HEK293 (cell line): ENCODE measurements around the gene QSER1.

Source experiments
- GLI4 ChIP-seq: fragments of 450-650 bp; formaldehyde crosslinking; IDR thresholded peaks from 2 replicates; pipeline ENCODE4 v1.5.1; 2016; ENCODE audit warnings: missing biosample characterization, missing genetic modification characterization
- KLF16 ChIP-seq: fragments of 450-650 bp; formaldehyde crosslinking; IDR thresholded peaks from 2 replicates; pipeline ENCODE4 v1.5.1; 2017; ENCODE audit warnings: missing biosample characterization, missing genetic modification characterization
- KLF7 ChIP-seq: fragments of 450-650 bp; formaldehyde crosslinking; IDR thresholded peaks from 2 replicates; pipeline ENCODE4 v1.5.1; 2016; ENCODE audit warnings: missing biosample characterization, missing genetic modification characterization, borderline replicate concordance
- KLF8 ChIP-seq: fragments of 450-650 bp; formaldehyde crosslinking; IDR thresholded peaks from 2 replicates; pipeline ENCODE4 v1.5.1; 2016; ENCODE audit warnings: missing biosample characterization, missing genetic modification characterization
- KLF9 ChIP-seq: fragments of 450-650 bp; formaldehyde crosslinking; IDR thresholded peaks from 2 replicates; pipeline ENCODE4 v1.5.1; 2016; ENCODE audit warnings: missing biosample characterization, missing genetic modification characterization, low read depth
- SP2 ChIP-seq: fragments of 450-650 bp; formaldehyde crosslinking; IDR thresholded peaks from 2 replicates; pipeline ENCODE4 v1.5.1; 2016; ENCODE audit warnings: missing biosample characterization, missing genetic modification characterization
- ZBTB20 ChIP-seq: fragments of 450-650 bp; formaldehyde crosslinking; IDR thresholded peaks from 2 replicates; pipeline ENCODE4 v1.5.1; 2016; ENCODE audit warnings: missing biosample characterization, missing genetic modification characterization
- ZNF335 ChIP-seq: fragments of 450-650 bp; formaldehyde crosslinking; conservative IDR thresholded peaks from 2 replicates; pipeline ENCODE4 v1.5.1; 2016; ENCODE audit warnings: missing biosample characterization, missing genetic modification characterization
- ZNF341 ChIP-seq: fragments of 450-650 bp; formaldehyde crosslinking; IDR thresholded peaks from 2 replicates; pipeline ENCODE4; 2016; ENCODE audit warnings: low read depth, missing biosample characterization, missing genetic modification characterization
- ZNF37A ChIP-seq: fragments of 450-650 bp; IDR thresholded peaks from 2 replicates; pipeline ENCODE4 v1.5.1; 2018; ENCODE audit warnings: missing biosample characterization, missing genetic modification characterization
- ZNF660 ChIP-seq: fragments of 450-650 bp; IDR thresholded peaks from 2 replicates; pipeline ENCODE4 v1.5.1; 2018; ENCODE audit warnings: missing biosample characterization, mild to moderate bottlenecking, missing genetic modification characterization
- ZSCAN30 ChIP-seq: fragments of 450-650 bp; IDR thresholded peaks from 2 replicates; pipeline ENCODE4 v1.5.1; 2018; ENCODE audit warnings: missing biosample characterization, mild to moderate bottlenecking, missing genetic modification characterization, moderate library complexity
- TF ChIP-seq, protein P1 (sequence below): fragments of 450-650 bp; formaldehyde crosslinking; IDR thresholded peaks from 2 replicates; pipeline ENCODE4 v1.5.1; 2016; ENCODE audit warnings: missing biosample characterization, missing genetic modification characterization
- TF ChIP-seq, protein P2 (sequence below): fragments of 450-650 bp; formaldehyde crosslinking; IDR thresholded peaks from 2 replicates; pipeline ENCODE4 v1.5.1; 2016; ENCODE audit warnings: missing biosample characterization, missing genetic modification characterization
- TF ChIP-seq, protein P3 (sequence below): fragments of 450-650 bp; formaldehyde crosslinking; IDR thresholded peaks from 2 replicates; pipeline ENCODE4 v1.5.1; 2016; ENCODE audit warnings: missing biosample characterization, missing genetic modification characterization, borderline replicate concordance
- TF ChIP-seq, protein P4 (sequence below): fragments of 450-650 bp; formaldehyde crosslinking; IDR thresholded peaks from 2 replicates; pipeline ENCODE4 v1.5.1; 2016; ENCODE audit warnings: missing biosample characterization, missing genetic modification characterization, low read depth
- TF ChIP-seq, protein P5 (sequence below): fragments of 450-650 bp; IDR thresholded peaks from 2 replicates; pipeline ENCODE4 v1.5.1; 2018; ENCODE audit warnings: missing biosample characterization, missing genetic modification characterization
- TF ChIP-seq, protein P6 (sequence below): sonication (generic); formaldehyde crosslinking; IDR thresholded peaks from 2 replicates; pipeline ENCODE4 v1.8.1; 2022; ENCODE audit warnings: mild to moderate bottlenecking, moderate library complexity, missing genetic modification reagents

QSER1 gene

DNA sequence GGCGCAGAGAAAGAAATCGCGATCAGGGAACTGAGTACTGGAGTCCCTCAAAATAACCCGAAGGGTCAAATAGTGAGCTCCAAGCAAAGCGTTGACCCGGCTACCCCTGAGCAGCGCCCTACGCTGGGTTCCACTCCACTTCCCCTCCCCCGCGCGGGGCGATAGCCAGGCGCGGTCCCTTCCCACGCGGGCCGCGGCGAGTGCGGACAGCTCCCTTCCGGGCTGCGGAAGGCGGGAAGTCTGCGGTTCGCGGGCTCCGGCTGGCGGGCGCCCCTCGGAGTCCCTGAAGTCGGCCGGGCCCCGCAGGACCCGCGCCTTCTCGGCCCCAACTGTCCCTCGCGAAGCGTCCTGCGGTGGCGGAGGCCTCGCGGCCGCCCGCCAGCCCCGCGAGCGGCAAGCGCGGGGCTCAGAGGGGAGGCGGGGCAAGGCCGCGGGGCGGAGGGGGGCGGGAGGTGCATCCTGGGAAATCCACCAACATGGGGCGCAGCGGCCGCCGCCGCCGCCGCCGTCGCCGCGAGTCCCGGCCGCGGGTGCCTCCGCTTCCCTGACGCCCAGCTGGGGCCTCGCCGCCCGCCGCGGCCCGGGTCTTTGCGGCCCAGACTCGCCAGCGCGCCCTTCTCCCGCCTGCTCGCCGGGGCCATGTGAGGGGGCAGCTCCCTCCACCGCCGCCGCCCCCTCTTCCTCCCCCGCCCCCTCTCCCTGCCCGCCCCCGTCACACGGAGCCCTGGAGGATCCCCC, at the start of gene QSER1 (continued):
- TF ChIP-seq KLF16, result 0 out of 2 replicates have a peak, but pooled peaks have one; percentile 17
- TF ChIP-seq ZNF37A, result no peak
- TF ChIP-seq, protein P1, sequence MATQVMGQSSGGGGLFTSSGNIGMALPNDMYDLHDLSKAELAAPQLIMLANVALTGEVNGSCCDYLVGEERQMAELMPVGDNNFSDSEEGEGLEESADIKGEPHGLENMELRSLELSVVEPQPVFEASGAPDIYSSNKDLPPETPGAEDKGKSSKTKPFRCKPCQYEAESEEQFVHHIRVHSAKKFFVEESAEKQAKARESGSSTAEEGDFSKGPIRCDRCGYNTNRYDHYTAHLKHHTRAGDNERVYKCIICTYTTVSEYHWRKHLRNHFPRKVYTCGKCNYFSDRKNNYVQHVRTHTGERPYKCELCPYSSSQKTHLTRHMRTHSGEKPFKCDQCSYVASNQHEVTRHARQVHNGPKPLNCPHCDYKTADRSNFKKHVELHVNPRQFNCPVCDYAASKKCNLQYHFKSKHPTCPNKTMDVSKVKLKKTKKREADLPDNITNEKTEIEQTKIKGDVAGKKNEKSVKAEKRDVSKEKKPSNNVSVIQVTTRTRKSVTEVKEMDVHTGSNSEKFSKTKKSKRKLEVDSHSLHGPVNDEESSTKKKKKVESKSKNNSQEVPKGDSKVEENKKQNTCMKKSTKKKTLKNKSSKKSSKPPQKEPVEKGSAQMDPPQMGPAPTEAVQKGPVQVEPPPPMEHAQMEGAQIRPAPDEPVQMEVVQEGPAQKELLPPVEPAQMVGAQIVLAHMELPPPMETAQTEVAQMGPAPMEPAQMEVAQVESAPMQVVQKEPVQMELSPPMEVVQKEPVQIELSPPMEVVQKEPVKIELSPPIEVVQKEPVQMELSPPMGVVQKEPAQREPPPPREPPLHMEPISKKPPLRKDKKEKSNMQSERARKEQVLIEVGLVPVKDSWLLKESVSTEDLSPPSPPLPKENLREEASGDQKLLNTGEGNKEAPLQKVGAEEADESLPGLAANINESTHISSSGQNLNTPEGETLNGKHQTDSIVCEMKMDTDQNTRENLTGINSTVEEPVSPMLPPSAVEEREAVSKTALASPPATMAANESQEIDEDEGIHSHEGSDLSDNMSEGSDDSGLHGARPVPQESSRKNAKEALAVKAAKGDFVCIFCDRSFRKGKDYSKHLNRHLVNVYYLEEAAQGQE, result peak; percentile 86
- 0 out of 2 replicates have a peak, but pooled peaks have one; percentile 39 for TF ChIP-seq KLF8 (tag by site-specific recombination)
- TF ChIP-seq, protein P2, sequence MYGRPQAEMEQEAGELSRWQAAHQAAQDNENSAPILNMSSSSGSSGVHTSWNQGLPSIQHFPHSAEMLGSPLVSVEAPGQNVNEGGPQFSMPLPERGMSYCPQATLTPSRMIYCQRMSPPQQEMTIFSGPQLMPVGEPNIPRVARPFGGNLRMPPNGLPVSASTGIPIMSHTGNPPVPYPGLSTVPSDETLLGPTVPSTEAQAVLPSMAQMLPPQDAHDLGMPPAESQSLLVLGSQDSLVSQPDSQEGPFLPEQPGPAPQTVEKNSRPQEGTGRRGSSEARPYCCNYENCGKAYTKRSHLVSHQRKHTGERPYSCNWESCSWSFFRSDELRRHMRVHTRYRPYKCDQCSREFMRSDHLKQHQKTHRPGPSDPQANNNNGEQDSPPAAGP, result 0 out of 2 replicates have a peak, but pooled peaks have one; percentile 25
- TF ChIP-seq ZNF341 (tag by site-specific recombination), result peak; percentile 67
- TF ChIP-seq ZBTB20 (tag by site-specific recombination), result peak; percentile 42; the same call in 1 of the 2 replicates
- TF ChIP-seq KLF7 (tag by site-specific recombination), result no peak
- TF ChIP-seq, protein P3, sequence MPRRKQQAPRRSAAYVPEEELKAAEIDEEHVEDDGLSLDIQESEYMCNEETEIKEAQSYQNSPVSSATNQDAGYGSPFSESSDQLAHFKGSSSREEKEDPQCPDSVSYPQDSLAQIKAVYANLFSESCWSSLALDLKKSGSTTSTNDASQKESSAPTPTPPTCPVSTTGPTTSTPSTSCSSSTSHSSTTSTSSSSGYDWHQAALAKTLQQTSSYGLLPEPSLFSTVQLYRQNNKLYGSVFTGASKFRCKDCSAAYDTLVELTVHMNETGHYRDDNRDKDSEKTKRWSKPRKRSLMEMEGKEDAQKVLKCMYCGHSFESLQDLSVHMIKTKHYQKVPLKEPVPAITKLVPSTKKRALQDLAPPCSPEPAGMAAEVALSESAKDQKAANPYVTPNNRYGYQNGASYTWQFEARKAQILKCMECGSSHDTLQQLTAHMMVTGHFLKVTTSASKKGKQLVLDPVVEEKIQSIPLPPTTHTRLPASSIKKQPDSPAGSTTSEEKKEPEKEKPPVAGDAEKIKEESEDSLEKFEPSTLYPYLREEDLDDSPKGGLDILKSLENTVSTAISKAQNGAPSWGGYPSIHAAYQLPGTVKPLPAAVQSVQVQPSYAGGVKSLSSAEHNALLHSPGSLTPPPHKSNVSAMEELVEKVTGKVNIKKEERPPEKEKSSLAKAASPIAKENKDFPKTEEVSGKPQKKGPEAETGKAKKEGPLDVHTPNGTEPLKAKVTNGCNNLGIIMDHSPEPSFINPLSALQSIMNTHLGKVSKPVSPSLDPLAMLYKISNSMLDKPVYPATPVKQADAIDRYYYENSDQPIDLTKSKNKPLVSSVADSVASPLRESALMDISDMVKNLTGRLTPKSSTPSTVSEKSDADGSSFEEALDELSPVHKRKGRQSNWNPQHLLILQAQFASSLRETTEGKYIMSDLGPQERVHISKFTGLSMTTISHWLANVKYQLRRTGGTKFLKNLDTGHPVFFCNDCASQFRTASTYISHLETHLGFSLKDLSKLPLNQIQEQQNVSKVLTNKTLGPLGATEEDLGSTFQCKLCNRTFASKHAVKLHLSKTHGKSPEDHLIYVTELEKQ (tag by site-specific recombination), result 0 out of 2 replicates have a peak, but pooled peaks have one; percentile 6
- 0 out of 2 replicates have a peak, but pooled peaks have one; percentile 11 for TF ChIP-seq KLF9
- TF ChIP-seq, protein P4, sequence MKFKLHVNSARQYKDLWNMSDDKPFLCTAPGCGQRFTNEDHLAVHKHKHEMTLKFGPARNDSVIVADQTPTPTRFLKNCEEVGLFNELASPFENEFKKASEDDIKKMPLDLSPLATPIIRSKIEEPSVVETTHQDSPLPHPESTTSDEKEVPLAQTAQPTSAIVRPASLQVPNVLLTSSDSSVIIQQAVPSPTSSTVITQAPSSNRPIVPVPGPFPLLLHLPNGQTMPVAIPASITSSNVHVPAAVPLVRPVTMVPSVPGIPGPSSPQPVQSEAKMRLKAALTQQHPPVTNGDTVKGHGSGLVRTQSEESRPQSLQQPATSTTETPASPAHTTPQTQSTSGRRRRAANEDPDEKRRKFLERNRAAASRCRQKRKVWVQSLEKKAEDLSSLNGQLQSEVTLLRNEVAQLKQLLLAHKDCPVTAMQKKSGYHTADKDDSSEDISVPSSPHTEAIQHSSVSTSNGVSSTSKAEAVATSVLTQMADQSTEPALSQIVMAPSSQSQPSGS (tag by site-specific recombination), result no peak
- TF ChIP-seq, protein P5, sequence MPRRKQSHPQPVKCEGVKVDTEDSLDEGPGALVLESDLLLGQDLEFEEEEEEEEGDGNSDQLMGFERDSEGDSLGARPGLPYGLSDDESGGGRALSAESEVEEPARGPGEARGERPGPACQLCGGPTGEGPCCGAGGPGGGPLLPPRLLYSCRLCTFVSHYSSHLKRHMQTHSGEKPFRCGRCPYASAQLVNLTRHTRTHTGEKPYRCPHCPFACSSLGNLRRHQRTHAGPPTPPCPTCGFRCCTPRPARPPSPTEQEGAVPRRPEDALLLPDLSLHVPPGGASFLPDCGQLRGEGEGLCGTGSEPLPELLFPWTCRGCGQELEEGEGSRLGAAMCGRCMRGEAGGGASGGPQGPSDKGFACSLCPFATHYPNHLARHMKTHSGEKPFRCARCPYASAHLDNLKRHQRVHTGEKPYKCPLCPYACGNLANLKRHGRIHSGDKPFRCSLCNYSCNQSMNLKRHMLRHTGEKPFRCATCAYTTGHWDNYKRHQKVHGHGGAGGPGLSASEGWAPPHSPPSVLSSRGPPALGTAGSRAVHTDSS, result no peak
- TF ChIP-seq ZSCAN30 (tag by site-specific recombination), result 0 out of 2 replicates have a peak, but pooled peaks have one; percentile 56
- peak; percentile 62; the same call in 1 of the 2 replicates for TF ChIP-seq ZNF335 (tag by site-specific recombination)
- TF ChIP-seq ZNF660 (tag by site-specific recombination), result peak; percentile 37; the same call in 1 of the 2 replicates
- no peak for TF ChIP-seq GLI4 (tag by site-specific recombination)
- TF ChIP-seq, protein P6, sequence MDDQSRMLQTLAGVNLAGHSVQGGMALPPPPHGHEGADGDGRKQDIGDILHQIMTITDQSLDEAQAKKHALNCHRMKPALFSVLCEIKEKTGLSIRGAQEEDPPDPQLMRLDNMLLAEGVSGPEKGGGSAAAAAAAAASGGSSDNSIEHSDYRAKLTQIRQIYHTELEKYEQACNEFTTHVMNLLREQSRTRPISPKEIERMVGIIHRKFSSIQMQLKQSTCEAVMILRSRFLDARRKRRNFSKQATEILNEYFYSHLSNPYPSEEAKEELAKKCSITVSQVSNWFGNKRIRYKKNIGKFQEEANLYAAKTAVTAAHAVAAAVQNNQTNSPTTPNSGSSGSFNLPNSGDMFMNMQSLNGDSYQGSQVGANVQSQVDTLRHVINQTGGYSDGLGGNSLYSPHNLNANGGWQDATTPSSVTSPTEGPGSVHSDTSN (CRISPR knock-in tag), result 0 out of 2 replicates have a peak, but pooled peaks have one; percentile 35
- TF ChIP-seq SP2 (tag by site-specific recombination), result peak; percentile 66
